ENCODE measurements around the gene SLC24A3. TPM values are rescaled to one million over a fixed set of nuclear protein-coding genes. Genes with fewer than 3 reads are reported as not detected.
A peak's percentile ranks its signal among the peaks of the same experiment; 100 is the strongest.
"Not testable (repeated sequence)": the region's sequence is repeated elsewhere in the genome, so short reads cannot be mapped to it uniquely, and the experiment has no call there.

Gene SLC24A3
- polyA plus RNA-seq, 12 donors = 10.9 to 35.4 (median 21.7) TPM; not detected in 1

- DNase-seq = no peak
Observed at GRCh38 chr20:19676202-19676601, 463.8 kb downstream of the SLC24A3 start.

- no peak for DNase-seq
Observed at GRCh38 chr20:19677336-19677735, 464.9 kb downstream of the SLC24A3 start.

- DNase-seq = not testable (repeated sequence)
Observed at GRCh38 chr20:19678591-19678990, 466.1 kb downstream of the SLC24A3 start.

GRCh38 chr20:19679900-19680495 lies 467.6 kb downstream of the SLC24A3 start:
- no peak for DNase-seq

- DNase-seq = no peak
Observed at GRCh38 chr20:19682249-19682648, 469.8 kb downstream of the SLC24A3 start.

GRCh38 chr20:19683188-19683587 lies 470.7 kb downstream of the SLC24A3 start:
- no peak for DNase-seq

- no peak for DNase-seq
Observed at GRCh38 chr20:19683822-19684221, 471.4 kb downstream of the SLC24A3 start.

GRCh38 chr20:19688031-19688806 lies 475.8 kb downstream of the SLC24A3 start:
- DNase-seq = no peak

- no peak for DNase-seq
Observed at GRCh38 chr20:19690462-19690861, 478.0 kb downstream of the SLC24A3 start.

GRCh38 chr20:19691125-19691524 lies 478.7 kb downstream of the SLC24A3 start:
- no peak for DNase-seq

GRCh38 chr20:19692100-19692499 lies 479.7 kb downstream of the SLC24A3 start:
- no peak for DNase-seq

GRCh38 chr20:19692685-19693119 lies 480.3 kb downstream of the SLC24A3 start:
- peak; percentile 59 for DNase-seq

- DNase-seq = no peak
Observed at GRCh38 chr20:19693508-19693907, 481.1 kb downstream of the SLC24A3 start.

GRCh38 chr20:19695081-19695480 lies 482.6 kb downstream of the SLC24A3 start:
- no peak for DNase-seq

- no peak for DNase-seq
Observed at GRCh38 chr20:19696620-19697019, 484.2 kb downstream of the SLC24A3 start.

GRCh38 chr20:19697415-19697814 lies 485.0 kb downstream of the SLC24A3 start:
- DNase-seq = no peak

- DNase-seq = no peak
Observed at GRCh38 chr20:19699180-19699971, 486.9 kb downstream of the SLC24A3 start.

- DNase-seq = no peak
Observed at GRCh38 chr20:19701429-19701828, 489.0 kb downstream of the SLC24A3 start.

- no peak for DNase-seq
Observed at GRCh38 chr20:19706463-19706862, 494.0 kb downstream of the SLC24A3 start.

GRCh38 chr20:19709635-19710335 lies 497.3 kb downstream of the SLC24A3 start:
- no peak for DNase-seq

GRCh38 chr20:19710336-19711120 lies 498.1 kb downstream of the SLC24A3 start:
- DNase-seq = no peak
